Activated naive CD4-positive, alpha-beta T cell treated with anti-CD3 and anti-CD28 coated beads for 36 hours (primary cell): ENCODE results near the gene PCMT1. TPM values are rescaled to one million over a fixed set of nuclear protein-coding genes. Genes with fewer than 3 reads are reported as not detected.

Experiments
- CTCF ChIA-PET: fragments of 350-600 bp; sonication (Branson Sonifier 250); formaldehyde crosslinking; loops from one replicate; lab custom pipeline; 2021; ENCODE audit warnings: antibody characterized with exemption; lab: Charles Lee
- DNase-seq: peaks from one replicate; pipeline ENCODE4 v3.0.0-alpha.2; 2020
- H3K27ac Mint-ChIP-seq: one replicate; pipeline ENCODE4 v1.8.0; 2021; ENCODE audit warnings: mild to moderate bottlenecking, mixed read lengths
- H3K27me3 Mint-ChIP-seq: one replicate; pipeline ENCODE4 v1.8.0; 2021; ENCODE audit warnings: low read depth, mixed read lengths
- H3K36me3 Mint-ChIP-seq: one replicate; pipeline ENCODE4 v1.8.0; 2021; ENCODE audit warnings: low read depth, mixed read lengths
- H3K4me1 Mint-ChIP-seq: one replicate; pipeline ENCODE4 v1.8.0; 2021; ENCODE audit warnings: low read depth, mixed read lengths
- H3K4me3 Mint-ChIP-seq: one replicate; pipeline ENCODE4 v1.8.0; 2021; ENCODE audit warnings: mild to moderate bottlenecking, moderate library complexity, mixed read lengths
- H3K9me3 Mint-ChIP-seq: one replicate; pipeline ENCODE4 v1.8.0; 2021; ENCODE audit warnings: mixed read lengths
- intact Hi-C: fragments of 100-400 bp; cut with micrococcal nuclease; formaldehyde crosslinking; loops from one replicate; pipeline ENCODE4 v1.15.1; 2023
- total RNA-seq, 2 experiments: library from RNA; stranded (reverse); gene quantifications; one replicate each; pipeline ENCODE4 v1.2.3, GENCODE V29; 2021

Gene PCMT1
- total RNA-seq: 10 to 100 TPM; 71.9 to 74.5 TPM

- CTCF ChIA-PET: interaction anchor here (0.6 to 1.1 kb wide), 2 partner anchors 18 to 267 kb away, joined by 3 to 4 read pairs; no protein-coding TSS in a partner anchor
These were observed at the start of gene PCMT1 for GRCh38 chr6:149749594-149750135. Gene PCMT1, plus strand, starts transcription at chr6:149749741. Its CDS starts 161 bp downstream, at chr6:149749902.

GRCh38 chr6:149701714-149702113 is 47.8 kb upstream of the PCMT1 start:
- no peaks in the 10 kb centered on the region for H3K9me3 Mint-ChIP-seq
- no peak for DNase-seq
- CTCF ChIA-PET: no interaction called here
- intact Hi-C loops: no loop called here
- H3K27me3 Mint-ChIP-seq: no peaks in the 10 kb centered on the region
- H3K27ac Mint-ChIP-seq: no peak overlapping the region
- peaks cover 32% of the 10 kb centered on the region for H3K4me1 Mint-ChIP-seq
- no peak overlapping the region for H3K4me3 Mint-ChIP-seq
- H3K36me3 Mint-ChIP-seq: peaks cover 12% of the 10 kb centered on the region

More at GRCh38 chr6:149749594-149750135, at the start of gene PCMT1:
- H3K4me1 Mint-ChIP-seq: peaks cover 42% of the 10 kb centered on the region
- H3K27ac Mint-ChIP-seq: peak within 1 kb of the TSS; percentile 80
- no peaks in the 10 kb centered on the region for H3K9me3 Mint-ChIP-seq
- intact Hi-C loops: loop anchor here (1.0 to 2.0 kb wide), 7 partner anchors 31 to 1117 kb away; partner anchors contain the start of genes GINM1, KATNA1, LATS1 and LRP11
- DNase-seq: peak; percentile 88
- H3K36me3 Mint-ChIP-seq: peaks cover 5% of the 10 kb centered on the region
- H3K27me3 Mint-ChIP-seq: no peaks in the 10 kb centered on the region
- peak within 1 kb of the TSS; percentile 86 for H3K4me3 Mint-ChIP-seq

- Mint-ChIP-seq H3K4me3 (no peak overlapping the region), H3K27ac (no peak overlapping the region), H3K9me3 (no peaks in the 10 kb centered on the region), H3K27me3 (no peaks in the 10 kb centered on the region), H3K36me3 (peaks cover 8% of the 10 kb centered on the region), H3K4me1 (peaks cover 62% of the 10 kb centered on the region)
- DNase-seq: no peak
- CTCF ChIA-PET: interaction anchor here (0.6 kb wide), 1 partner anchor 40 kb away, joined by 3 read pairs; no protein-coding TSS in a partner anchor
- intact Hi-C loops: loop anchor here (10.0 kb wide), 1 partner anchor 677 kb away; no protein-coding TSS in a partner anchor
These were observed 37.8 kb upstream of the PCMT1 start for GRCh38 chr6:149711711-149712110.

GRCh38 chr6:149714442-149714841 is 35.1 kb upstream of the PCMT1 start:
- peaks cover 10% of the 10 kb centered on the region for H3K36me3 Mint-ChIP-seq
- H3K4me1 Mint-ChIP-seq: peaks cover 46% of the 10 kb centered on the region
- no peaks in the 10 kb centered on the region for H3K27me3 Mint-ChIP-seq
- CTCF ChIA-PET: interaction anchor here (0.6 kb wide), 1 partner anchor 54 kb away, joined by 4 read pairs; no protein-coding TSS in a partner anchor
- intact Hi-C loops: loop anchor here (10.0 kb wide), 1 partner anchor 680 kb away; no protein-coding TSS in a partner anchor
- H3K9me3 Mint-ChIP-seq: no peaks in the 10 kb centered on the region
- H3K27ac Mint-ChIP-seq: no peak overlapping the region
- no peak for DNase-seq
- H3K4me3 Mint-ChIP-seq: no peak overlapping the region

- Mint-ChIP-seq H3K27ac (peak overlapping the region; percentile 94), H3K4me1 (peaks cover 30% of the 10 kb centered on the region), H3K9me3 (no peaks in the 10 kb centered on the region), H3K27me3 (no peaks in the 10 kb centered on the region), H3K4me3 (peak overlapping the region; percentile 84), H3K36me3 (peaks cover 8% of the 10 kb centered on the region)
- intact Hi-C loops: loop anchor here (2.0 to 10.0 kb wide), 3 partner anchors 106 to 682 kb away; partner anchors contain the start of gene ZC3H12D
- CTCF ChIA-PET: interaction anchor here (1.1 to 1.3 kb wide), 2 partner anchors 14 to 29 kb away, joined by 3 to 6 read pairs; no protein-coding TSS in a partner anchor
- peak; percentile 9 for DNase-seq
These were observed 33.2 kb upstream of the PCMT1 start for GRCh38 chr6:149716181-149716963.

GRCh38 chr6:149717255-149717587 is 32.3 kb upstream of the PCMT1 start:
- intact Hi-C loops: loop anchor here (2.0 to 10.0 kb wide), 3 partner anchors 105 to 682 kb away; partner anchors contain the start of gene ZC3H12D
- DNase-seq: no peak
- H3K27me3 Mint-ChIP-seq: no peaks in the 10 kb centered on the region
- peaks cover 25% of the 10 kb centered on the region for H3K4me1 Mint-ChIP-seq
- CTCF ChIA-PET: interaction anchor here (1.0 to 1.3 kb wide), 3 partner anchors 13 to 30 kb away, joined by 3 to 6 read pairs (median 3); no protein-coding TSS in a partner anchor
- H3K27ac Mint-ChIP-seq: peak overlapping the region; percentile 94
- peak overlapping the region; percentile 84 for H3K4me3 Mint-ChIP-seq
- peaks cover 8% of the 10 kb centered on the region for H3K36me3 Mint-ChIP-seq
- H3K9me3 Mint-ChIP-seq: no peaks in the 10 kb centered on the region

- intact Hi-C loops: loop anchor here (1.0 to 10.0 kb wide), 8 partner anchors 31 to 683 kb away; partner anchors contain the start of genes GINM1, KATNA1, PCMT1 and PPIL4
- Mint-ChIP-seq H3K27me3 (no peaks in the 10 kb centered on the region), H3K4me1 (peaks cover 25% of the 10 kb centered on the region), H3K9me3 (no peaks in the 10 kb centered on the region), H3K4me3 (peak within 1 kb of the TSS; percentile 84), H3K27ac (peak within 1 kb of the TSS; percentile 94), H3K36me3 (peaks cover 8% of the 10 kb centered on the region)
- CTCF ChIA-PET: interaction anchor here (0.7 to 1.3 kb wide), 4 partner anchors 27 to 158 kb away, joined by 3 to 6 read pairs (median 3); no protein-coding TSS in a partner anchor
- DNase-seq: peak; percentile 95
These were observed 31.7 kb upstream of the PCMT1 start, which contains the start of gene LATS1 for GRCh38 chr6:149717588-149718458. Gene LATS1, minus strand, starts transcription at chr6:149718101. Its CDS starts 15,975 bp downstream, at chr6:149702126.

GRCh38 chr6:149719531-149719930 is 30.0 kb upstream of the PCMT1 start:
- H3K36me3 Mint-ChIP-seq: peaks cover 7% of the 10 kb centered on the region
- intact Hi-C loops: loop anchor here (2.0 to 10.0 kb wide), 3 partner anchors 103 to 685 kb away; partner anchors contain the start of gene RAET1G
- H3K27me3 Mint-ChIP-seq: no peaks in the 10 kb centered on the region
- CTCF ChIA-PET: interaction anchor here (0.7 to 1.0 kb wide), 2 partner anchors 30 to 113 kb away, joined by 3 to 4 read pairs; no protein-coding TSS in a partner anchor
- no peaks in the 10 kb centered on the region for H3K9me3 Mint-ChIP-seq
- DNase-seq: no peak
- peaks cover 16% of the 10 kb centered on the region for H3K4me1 Mint-ChIP-seq
- no peak overlapping the region for H3K27ac Mint-ChIP-seq
- H3K4me3 Mint-ChIP-seq: peak overlapping the region; percentile 5

GRCh38 chr6:149723262-149723661 is 26.3 kb upstream of the PCMT1 start:
- Mint-ChIP-seq H3K27ac (no peak overlapping the region), H3K36me3 (peaks cover 13% of the 10 kb centered on the region), H3K27me3 (no peaks in the 10 kb centered on the region), H3K4me3 (no peak overlapping the region), H3K9me3 (no peaks in the 10 kb centered on the region), H3K4me1 (peaks cover 6% of the 10 kb centered on the region)
- intact Hi-C loops: loop anchor here (1.0 kb wide), 1 partner anchor 141 kb away; the partner anchor contains the start of gene LRP11
- CTCF ChIA-PET: interaction anchor here (0.7 to 1.4 kb wide), 6 partner anchors 13 to 682 kb away, joined by 3 to 9 read pairs (median 4); partner anchors contain the start of genes LRP11 and PPIL4
- no peak for DNase-seq

- CTCF ChIA-PET: interaction anchor here (0.7 to 1.4 kb wide), 5 partner anchors 12 to 683 kb away, joined by 3 to 9 read pairs (median 4); partner anchors contain the start of gene PPIL4
- peaks cover 12% of the 10 kb centered on the region for H3K4me1 Mint-ChIP-seq
These were observed 25.6 kb upstream of the PCMT1 start for GRCh38 chr6:149723771-149724417.

More at GRCh38 chr6:149723771-149724417, 25.6 kb upstream of the PCMT1 start:
- Mint-ChIP-seq H3K9me3 (no peaks in the 10 kb centered on the region), H3K36me3 (peaks cover 19% of the 10 kb centered on the region), H3K27me3 (no peaks in the 10 kb centered on the region), H3K4me3 (no peak overlapping the region), H3K27ac (no peak overlapping the region)
- intact Hi-C loops: loop anchor here (1.0 kb wide), 2 partner anchors 140 to 202 kb away; partner anchors contain the start of gene LRP11
- DNase-seq: peak; percentile 56
